GM19193 (cell line): ENCODE data around the gene RNF4.

Experiments used
- POLR2A ChIP-seq: IDR thresholded peaks from 4 replicates; pipeline ENCODE4 v1.6.1; 2011; ENCODE audit not compliant: insufficient read depth, insufficient read length; ENCODE audit errors: extremely low read depth

The RNF4 gene

DNA sequence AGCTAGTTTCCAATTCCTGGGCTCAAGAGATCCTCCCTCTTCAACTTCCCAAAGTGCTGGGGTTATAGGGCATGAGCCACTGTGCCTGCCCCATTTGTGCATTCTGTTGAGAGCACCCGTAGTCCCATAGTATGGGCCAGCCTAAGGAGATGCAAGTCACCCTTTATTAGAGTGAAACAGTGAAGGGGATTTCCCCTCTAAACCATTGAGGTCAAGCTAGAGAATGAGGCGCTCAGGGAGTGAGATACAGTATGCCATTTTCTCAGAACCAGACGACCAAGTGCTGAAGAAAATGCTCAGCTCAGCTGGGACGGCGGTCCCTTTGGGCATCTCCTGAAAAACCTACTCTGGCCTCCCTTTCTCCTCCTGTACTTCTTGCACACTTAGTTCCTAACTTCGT is 18.7 kb downstream of the RNF4 start:
- TF ChIP-seq POLR2A: no peak

- TF ChIP-seq POLR2A: no peak
Measured at GRCh38 chr4:2489081-2489805, 20.3 kb downstream of the RNF4 start.

DNA sequence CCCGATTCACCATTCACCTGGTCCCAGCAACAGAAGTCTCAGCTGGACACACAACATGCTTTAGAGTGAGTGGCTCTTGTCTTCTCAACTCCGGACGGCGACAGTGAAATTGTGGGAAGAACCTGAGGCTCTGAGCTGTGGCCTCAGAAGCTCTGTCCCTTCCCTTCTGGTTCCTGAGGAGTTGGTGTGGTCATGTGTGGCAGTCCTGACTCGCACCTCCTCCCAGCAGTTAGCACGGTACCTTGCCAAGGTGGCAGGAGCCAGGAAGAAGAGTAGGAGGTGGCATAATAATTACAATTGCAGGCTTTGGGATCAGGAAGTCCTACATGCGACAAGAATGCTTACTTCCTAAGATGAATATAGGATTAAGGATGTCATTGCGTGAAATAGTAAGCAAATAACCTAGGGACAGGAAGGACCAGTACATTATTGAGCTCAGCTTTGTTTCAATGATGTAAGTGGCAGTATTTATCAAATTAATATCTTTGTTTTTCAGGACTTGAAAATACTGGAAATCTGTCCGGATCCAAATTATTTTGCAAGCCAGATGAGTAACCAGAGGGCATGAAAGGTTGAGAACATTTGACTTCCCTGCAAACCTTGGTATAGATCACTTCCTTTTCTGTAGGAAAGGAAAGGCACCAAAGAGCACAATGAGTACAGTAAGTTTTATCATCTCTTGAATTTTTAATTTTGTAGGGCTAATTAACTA is 21.1 kb downstream of the RNF4 start:
- TF ChIP-seq POLR2A: no peak

GRCh38 chr4:2492970-2493369 is 24.1 kb downstream of the RNF4 start:
- no peak for TF ChIP-seq POLR2A

GRCh38 chr4:2494992-2495391 is 26.1 kb downstream of the RNF4 start:
- TF ChIP-seq POLR2A: no peak

DNA sequence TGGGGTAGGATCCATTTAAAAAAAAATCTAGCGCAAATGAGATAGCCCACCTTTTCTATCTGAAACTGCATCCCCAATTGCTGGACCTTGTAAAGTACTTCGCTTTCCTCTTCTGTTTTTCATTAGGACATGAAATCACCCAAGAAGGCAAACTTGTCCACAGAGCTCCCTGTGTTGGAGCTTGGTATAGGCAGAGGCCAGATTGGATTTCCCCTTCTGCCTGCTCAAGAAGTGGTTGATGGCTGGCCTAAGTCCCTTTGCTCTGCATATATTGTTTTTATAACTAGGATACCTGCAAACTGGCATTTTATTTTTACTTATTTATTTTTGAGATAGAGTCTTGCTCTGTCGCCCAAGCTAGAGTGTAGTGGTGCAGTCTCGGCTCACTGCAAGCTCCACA is 28.4 kb downstream of the RNF4 start:
- TF ChIP-seq POLR2A: no peak

- TF ChIP-seq POLR2A: no peak
Measured at GRCh38 chr4:2497931-2498330, 29.0 kb downstream of the RNF4 start.

DNA sequence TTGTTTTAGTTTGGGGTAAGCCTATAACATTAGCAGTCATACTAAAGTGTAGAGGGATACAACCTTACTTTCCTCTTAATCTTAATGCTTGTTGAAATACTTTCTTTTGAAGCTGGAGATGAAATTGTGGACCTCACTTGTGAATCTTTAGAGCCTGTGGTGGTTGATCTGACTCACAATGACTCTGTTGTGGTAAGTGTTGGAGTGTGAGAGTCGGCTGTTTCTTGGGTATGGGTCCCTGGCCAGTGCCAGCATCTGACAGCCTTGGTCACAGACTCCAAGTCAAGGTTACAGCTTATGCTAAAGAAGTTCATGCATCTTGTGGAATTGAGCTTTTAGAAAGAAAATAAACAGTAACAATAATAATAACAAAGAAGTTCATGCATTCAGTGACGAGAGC is 31.6 kb downstream of the RNF4 start:
- no peak for TF ChIP-seq POLR2A

DNA sequence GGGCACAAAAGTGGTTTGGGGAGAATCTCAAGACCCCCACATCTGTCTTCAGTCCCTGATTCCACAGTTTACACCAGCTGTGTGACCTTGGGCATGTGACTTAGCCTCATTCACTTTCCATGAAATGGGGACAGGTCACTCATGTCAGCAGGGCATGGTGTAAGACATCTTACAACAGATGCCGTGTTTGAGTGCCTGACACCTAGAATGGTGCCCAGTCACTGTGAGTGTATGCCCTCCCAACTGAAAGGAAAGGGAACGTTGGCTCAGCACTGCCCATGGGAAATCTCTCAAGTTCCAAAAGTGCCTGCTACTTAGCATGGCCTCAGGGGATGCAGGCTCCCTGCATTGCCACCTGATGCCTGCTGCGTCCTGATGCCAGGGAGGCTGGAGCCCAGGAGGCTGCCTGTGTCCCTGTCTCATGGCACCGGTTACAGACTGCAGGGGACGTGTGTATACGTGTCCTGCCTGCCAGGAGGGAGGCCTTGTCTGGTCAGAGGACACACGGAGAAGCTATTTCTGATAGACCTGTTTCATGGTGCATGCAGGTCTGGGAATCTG is 32.2 kb downstream of the RNF4 start:
- no peak for TF ChIP-seq POLR2A

DNA sequence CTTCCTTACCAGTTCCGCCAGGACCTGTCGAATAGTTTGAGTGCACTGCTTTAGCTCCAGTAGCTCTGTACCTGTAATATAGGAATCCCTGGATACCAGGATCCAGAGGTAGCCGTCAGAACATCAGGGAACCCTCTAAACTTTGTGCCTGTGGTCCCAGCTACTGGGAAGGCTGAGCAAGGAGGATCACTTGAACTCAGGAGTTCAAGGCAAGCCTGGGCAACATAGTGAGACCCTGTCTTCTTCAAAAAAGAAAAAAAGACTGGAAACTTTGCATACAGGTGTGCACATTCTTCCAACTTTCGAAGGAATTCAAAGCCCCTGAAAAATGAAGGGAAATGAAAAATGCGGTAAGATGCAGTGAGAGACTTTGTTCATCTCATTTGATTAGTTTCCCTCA is 34.9 kb downstream of the RNF4 start:
- TF ChIP-seq POLR2A: no peak

DNA sequence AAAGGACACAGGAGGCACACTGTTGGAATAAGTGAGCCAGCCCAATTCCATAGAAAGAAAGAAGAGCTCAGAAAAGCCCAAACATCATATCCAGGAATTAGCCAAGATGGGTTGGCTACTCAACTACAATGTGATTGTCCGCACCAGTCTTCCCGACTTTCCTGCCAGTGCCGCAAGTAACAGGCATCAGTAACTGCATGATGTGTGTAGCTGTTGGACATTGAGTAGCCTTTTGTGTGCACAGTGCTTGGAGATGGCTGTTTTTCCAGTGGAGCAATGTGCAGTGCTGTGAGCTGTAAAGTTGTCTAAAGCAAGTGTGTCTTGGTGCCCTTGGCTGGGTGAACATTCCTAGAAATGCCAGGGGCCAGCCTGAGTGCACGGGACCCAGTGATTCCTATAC is 38.4 kb downstream of the RNF4 start:
- TF ChIP-seq POLR2A: no peak

DNA sequence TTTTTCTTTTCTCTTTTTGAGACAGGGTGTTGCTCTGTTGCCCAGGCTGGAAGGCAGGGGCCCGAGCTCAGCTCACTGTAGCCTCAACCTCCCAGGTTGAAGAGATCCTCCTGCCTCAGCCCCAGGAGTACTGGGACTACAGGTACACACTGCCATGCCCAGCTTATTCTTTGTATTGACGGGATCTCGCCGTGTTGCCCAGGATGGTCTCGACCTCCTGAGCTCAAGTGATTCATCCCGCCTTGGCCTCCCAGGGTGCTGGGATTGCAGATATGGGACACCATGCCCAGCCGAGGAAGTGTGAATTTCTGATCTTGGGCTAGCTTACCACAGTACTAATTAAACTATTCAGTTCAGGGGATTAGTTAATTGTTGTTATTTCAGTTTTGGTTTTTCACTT is 38.9 kb downstream of the RNF4 start:
- TF ChIP-seq POLR2A: no peak

DNA sequence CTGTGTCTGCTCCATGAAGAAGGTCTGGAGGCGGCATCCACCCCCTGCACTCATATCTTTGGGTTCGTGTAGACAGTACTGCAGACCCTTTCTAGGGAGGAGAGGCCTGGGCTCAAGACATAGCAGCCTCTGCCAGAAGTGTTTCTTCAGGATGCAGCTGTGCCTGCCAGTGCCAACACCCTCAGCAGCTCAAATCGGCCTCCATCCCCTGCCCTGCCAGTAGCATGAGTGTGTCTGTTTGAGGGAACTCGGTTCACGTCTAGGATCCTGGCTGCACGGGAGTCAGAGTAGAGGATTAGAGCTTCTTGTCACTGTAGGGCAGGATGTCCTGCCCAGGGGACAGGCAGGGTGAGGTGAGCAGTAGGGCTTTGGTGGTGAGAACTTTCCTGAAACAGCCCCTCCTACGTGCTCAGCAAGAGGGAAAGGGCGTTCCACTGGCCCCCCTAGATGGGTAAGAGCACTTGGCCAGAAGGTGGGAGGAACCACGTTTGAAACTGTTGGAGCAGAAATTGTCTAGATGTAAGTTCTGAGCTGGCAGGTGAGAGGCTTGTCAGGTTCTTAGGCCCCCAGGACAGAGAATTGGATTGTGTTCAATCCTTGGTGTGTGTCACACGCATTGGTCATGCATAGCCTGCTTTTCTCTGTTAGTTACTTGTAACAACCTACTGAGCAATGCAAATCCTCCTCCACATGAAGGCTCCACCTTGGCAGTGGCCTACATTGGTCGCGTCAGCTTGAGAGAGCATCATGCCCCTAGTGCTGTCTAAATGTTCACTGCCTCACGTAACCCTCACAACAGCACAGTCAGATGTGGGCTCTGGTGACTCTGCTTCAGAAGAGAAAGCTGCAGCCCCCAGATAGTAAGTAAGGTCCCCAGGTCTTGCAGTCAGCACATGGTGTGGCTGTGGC is 41.7 kb downstream of the RNF4 start:
- TF ChIP-seq POLR2A: no peak

DNA sequence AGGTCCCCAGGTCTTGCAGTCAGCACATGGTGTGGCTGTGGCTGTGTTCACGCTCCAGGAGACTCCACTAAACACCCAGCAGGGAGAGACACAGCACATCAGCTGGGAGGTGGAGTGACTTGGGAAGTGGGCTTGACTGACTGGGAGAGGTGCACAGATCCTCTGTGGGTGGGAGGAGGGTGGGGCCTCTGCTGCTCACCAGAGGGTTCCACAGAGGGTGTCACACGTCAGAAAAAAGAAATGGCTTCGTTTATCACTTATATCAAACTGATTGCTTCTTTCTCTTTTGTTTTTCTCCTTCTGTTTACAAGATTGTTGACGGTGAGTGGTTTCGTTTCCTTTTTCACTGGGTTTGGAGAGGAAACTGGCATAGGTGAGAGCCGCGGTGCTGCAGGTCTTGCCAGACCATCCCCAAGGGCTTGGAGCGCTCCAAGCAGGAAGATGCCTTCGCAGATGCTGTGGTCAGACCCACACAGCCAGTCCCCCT is 42.8 kb downstream of the RNF4 start:
- no peak for TF ChIP-seq POLR2A
